CD4-positive, alpha-beta T cell (primary cell): ENCODE results near the gene GEMIN4. TPM values are rescaled to one million over a fixed set of nuclear protein-coding genes. Genes with fewer than 3 reads are reported as not detected.

Experiments used
- ATAC-seq: fragments of 200-7000 bp; cut with Tn5 transposase; one replicate; pipeline ENCODE4 v1.10.0; 2022; ENCODE audit warnings: mild to moderate bottlenecking; ENCODE audit not compliant: poor library complexity
- CTCF ChIA-PET: fragments of 350-600 bp; sonication (Branson Sonifier 250); formaldehyde crosslinking; loops from one replicate; lab custom pipeline; 2021; ENCODE audit warnings: antibody characterized with exemption, inconsistent platforms; lab: Charles Lee
- POLR2A ChIA-PET: fragments of 350-600 bp; sonication (Branson Sonifier 250); formaldehyde crosslinking; loops from one replicate; lab custom pipeline; 2021; ENCODE audit warnings: antibody characterized with exemption, inconsistent platforms; lab: Charles Lee
- DNase-seq, 14 experiments: peaks; one replicate each; pipeline ENCODE4 v3.0.0-alpha.2; 2013 to 2020; ENCODE audit warnings: mixed read lengths in 2 of 14
- H3K27ac ChIP-seq, 2 donors: one replicate each; pipeline versions ENCODE4 v1.5.1 to v1.7.0; 2013; ENCODE audit warnings: low read length in 2 of 2, low read depth in 1 of 2, mild to moderate bottlenecking in 1 of 2
- H3K27me3 ChIP-seq, 2 experiments: 1 replicate in 1 of 2; 2 replicates in 1 of 2; pipeline versions ENCODE4 v1.6.1 to v1.7.0; 2013; ENCODE audit warnings: low read length in 2 of 2, control low read depth in 1 of 2, mild to moderate bottlenecking in 1 of 2, moderate library complexity in 1 of 2; ENCODE audit not compliant: insufficient read depth in 2 of 2, control insufficient read depth in 1 of 2
- H3K36me3 ChIP-seq: one replicate; pipeline ENCODE4 v1.6.1; 2013; ENCODE audit warnings: low read length, control low read depth; ENCODE audit not compliant: insufficient read depth
- H3K4me1 ChIP-seq: one replicate; pipeline ENCODE4 v1.6.1; 2013; ENCODE audit warnings: low read length, control low read depth; ENCODE audit not compliant: insufficient read depth
- H3K4me3 ChIP-seq: one replicate; pipeline ENCODE4 v1.5.1; 2013; ENCODE audit warnings: mild to moderate bottlenecking, low read length, moderate library complexity
- H3K9me3 ChIP-seq, 2 experiments: 1 replicate in 1 of 2; 2 replicates in 1 of 2; pipeline versions ENCODE4 v1.6.1 to v1.7.0; 2013; ENCODE audit warnings: low read length in 2 of 2, mild to moderate bottlenecking in 2 of 2, control low read depth in 1 of 2, moderate library complexity in 1 of 2; ENCODE audit not compliant: control insufficient read depth in 1 of 2, insufficient read depth in 1 of 2
- H3K27ac Mint-ChIP-seq: one replicate; pipeline ENCODE4 v1.8.0; 2020; ENCODE audit warnings: mixed read lengths
- H3K27me3 Mint-ChIP-seq: one replicate; pipeline ENCODE4 v1.8.0; 2021; ENCODE audit warnings: mixed read lengths
- H3K36me3 Mint-ChIP-seq: one replicate; pipeline ENCODE4 v1.8.0; 2021; ENCODE audit warnings: low read depth, mixed read lengths
- H3K4me1 Mint-ChIP-seq: one replicate; pipeline ENCODE4 v1.8.0; 2021; ENCODE audit warnings: low read depth, mixed read lengths
- H3K4me3 Mint-ChIP-seq: one replicate; pipeline ENCODE4 v1.8.0; 2020; ENCODE audit warnings: mild to moderate bottlenecking, mixed read lengths
- H3K9me3 Mint-ChIP-seq: one replicate; pipeline ENCODE4 v1.8.0; 2020; ENCODE audit warnings: mixed read lengths
- intact Hi-C, 2 experiments: fragments of 100-400 bp; cut with DNase I in 1 of 2; cut with micrococcal nuclease in 1 of 2; formaldehyde crosslinking; loops; one replicate each; pipeline versions ENCODE4 v1.15.1 to v1.9.0; 2023 to 2025; cut with DNase I, micrococcal nuclease
- total RNA-seq, 174 experiments: library from RNA in 2 of 174; stranded (reverse) in 2 of 174; gene quantifications; one replicate each; pipeline ENCODE4 v1.2.3 and lab custom pipeline; 2021 to 2026
- TF ChIP-seq, protein P1 (sequence below): fragments of 200-600 bp; IDR thresholded peaks from one replicate; pipeline ENCODE4 v1.8.0; 2022; ENCODE audit warnings: antibody characterized with exemption, mild to moderate bottlenecking

Gene GEMIN4
- total RNA-seq, 2 experiments from 2014 or later, result 16.0 to 18.0 TPM

DNA sequence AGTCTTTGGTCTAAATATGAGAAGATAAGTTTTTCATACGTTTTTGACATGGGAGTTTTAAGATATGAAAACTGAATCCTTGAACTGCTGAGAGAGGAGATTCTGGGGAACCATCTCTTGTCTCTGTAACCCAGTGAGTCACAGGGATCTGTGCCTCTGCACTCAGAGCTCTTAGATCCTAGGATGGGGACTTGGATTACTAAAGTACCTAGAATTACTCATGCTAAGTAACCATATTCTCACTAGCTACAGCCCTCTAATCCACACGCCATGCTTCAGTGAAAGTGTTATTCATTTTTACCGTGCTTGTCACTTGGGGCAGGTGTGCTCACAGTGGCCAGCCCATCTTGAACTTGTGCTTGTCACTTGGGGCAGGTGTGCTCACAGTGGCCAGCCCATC is 32.1 kb upstream of the GEMIN4 start:
- Mint-ChIP-seq H3K9me3 (no peaks in the 10 kb centered on the region), H3K27me3 (no peaks in the 10 kb centered on the region), H3K4me1 (peaks cover 39% of the 10 kb centered on the region), H3K27ac (peak overlapping the region; percentile 99), H3K4me3 (peak overlapping the region; percentile 100), H3K36me3 (peaks cover 48% of the 10 kb centered on the region)
- H3K4me1 ChIP-seq, result peaks cover 27% of the 10 kb centered on the region
- intact Hi-C loops, result no loop called here
- no peak for ATAC-seq
- H3K9me3 ChIP-seq, result no peaks in the 10 kb centered on the region
- H3K4me3 ChIP-seq, result no peak overlapping the region
- no peak overlapping the region for H3K27ac ChIP-seq
- POLR2A ChIA-PET, result no interaction called here
- TF ChIP-seq, protein P1, sequence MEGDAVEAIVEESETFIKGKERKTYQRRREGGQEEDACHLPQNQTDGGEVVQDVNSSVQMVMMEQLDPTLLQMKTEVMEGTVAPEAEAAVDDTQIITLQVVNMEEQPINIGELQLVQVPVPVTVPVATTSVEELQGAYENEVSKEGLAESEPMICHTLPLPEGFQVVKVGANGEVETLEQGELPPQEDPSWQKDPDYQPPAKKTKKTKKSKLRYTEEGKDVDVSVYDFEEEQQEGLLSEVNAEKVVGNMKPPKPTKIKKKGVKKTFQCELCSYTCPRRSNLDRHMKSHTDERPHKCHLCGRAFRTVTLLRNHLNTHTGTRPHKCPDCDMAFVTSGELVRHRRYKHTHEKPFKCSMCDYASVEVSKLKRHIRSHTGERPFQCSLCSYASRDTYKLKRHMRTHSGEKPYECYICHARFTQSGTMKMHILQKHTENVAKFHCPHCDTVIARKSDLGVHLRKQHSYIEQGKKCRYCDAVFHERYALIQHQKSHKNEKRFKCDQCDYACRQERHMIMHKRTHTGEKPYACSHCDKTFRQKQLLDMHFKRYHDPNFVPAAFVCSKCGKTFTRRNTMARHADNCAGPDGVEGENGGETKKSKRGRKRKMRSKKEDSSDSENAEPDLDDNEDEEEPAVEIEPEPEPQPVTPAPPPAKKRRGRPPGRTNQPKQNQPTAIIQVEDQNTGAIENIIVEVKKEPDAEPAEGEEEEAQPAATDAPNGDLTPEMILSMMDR, result no peak
- H3K36me3 ChIP-seq, result peaks cover 16% of the 10 kb centered on the region
- no peaks in the 10 kb centered on the region for H3K27me3 ChIP-seq
- DNase-seq, result no peak
- CTCF ChIA-PET, result no interaction called here

DNA sequence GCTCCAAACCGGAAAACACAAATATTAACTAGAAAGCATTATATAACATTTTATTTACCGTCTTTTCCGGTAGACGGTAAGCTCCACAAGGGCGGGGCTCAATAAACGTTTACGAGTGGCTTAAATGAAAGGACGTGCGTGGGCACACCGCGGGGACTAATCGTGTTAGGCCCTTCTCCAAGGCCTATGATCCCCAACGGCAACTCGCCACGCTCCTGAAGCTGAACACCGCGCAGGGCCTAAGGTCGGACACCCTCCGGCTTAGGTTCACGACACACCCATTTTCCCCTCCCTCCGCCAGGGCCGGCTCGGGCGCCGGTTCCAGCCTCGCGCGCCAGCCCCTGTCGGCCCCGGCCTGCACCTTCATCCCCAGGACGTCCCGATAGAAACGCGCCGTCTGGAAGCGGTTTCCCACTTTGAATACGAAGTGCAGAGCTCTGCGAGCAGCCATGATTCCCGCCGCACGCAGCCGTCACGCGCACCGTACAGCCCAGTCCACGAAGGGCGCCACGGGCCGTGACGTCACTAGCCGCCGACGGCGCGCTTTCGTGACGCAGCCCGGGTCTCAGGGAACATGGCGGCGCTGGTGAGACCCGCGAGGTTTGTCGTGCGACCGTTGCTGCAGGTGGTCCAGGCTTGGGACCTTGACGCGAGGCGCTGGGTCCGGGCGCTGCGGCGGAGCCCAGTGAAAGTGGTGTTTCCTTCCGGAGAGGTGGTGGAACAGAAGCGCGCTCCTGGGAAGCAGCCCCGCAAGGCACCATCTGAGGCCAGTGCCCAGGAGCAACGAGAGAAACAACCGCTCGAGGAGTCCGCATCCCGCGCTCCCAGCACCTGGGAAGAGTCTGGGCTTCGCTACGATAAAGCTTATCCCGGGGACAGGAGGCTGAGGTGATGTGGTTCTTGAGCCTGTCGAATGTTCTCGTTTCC is 30.0 kb upstream of the GEMIN4 start, which contains the start of the genes GLOD4 and MRM3:
GLOD4 (minus strand) TSS at position 476 of the 927 bp plus-strand sequence; CDS start at position 451, 25 bp downstream.
MRM3 (plus strand) TSS at position 549 of the 927 bp plus-strand sequence; CDS start at position 575, 26 bp downstream.
- peak; percentile 91 for ATAC-seq
- Histone ChIP-seq H3K27ac (peak within 1 kb of the TSS; percentile 93 to 94), H3K4me1 (peaks cover 27% of the 10 kb centered on the region), H3K9me3 (no peaks in the 10 kb centered on the region), H3K4me3 (peak within 1 kb of the TSS; percentile 71), H3K27me3 (no peaks in the 10 kb centered on the region), H3K36me3 (peaks cover 19% of the 10 kb centered on the region)
- H3K27ac Mint-ChIP-seq, result peak within 1 kb of the TSS; percentile 99
- ChIA-PET CTCF (interaction anchor here (2.1 to 2.8 kb wide), 4 partner anchors 13 to 214 kb away, joined by 9 to 17 read pairs (median 11); partner anchors contain the start of genes GEMIN4 and TIMM22), POLR2A (interaction anchor here (0.6 to 3.2 kb wide), 17 partner anchors 9 to 372 kb away, joined by 3 to 49 read pairs (median 4); partner anchors contain the start of genes GEMIN4, TIMM22 and VPS53)
- H3K27me3 Mint-ChIP-seq, result no peaks in the 10 kb centered on the region
- peak within 1 kb of the TSS; percentile 100 for H3K4me3 Mint-ChIP-seq
- no peaks in the 10 kb centered on the region for H3K9me3 Mint-ChIP-seq
- TF ChIP-seq, protein P1, result no peak
- H3K4me1 Mint-ChIP-seq, result peaks cover 40% of the 10 kb centered on the region
- peaks cover 56% of the 10 kb centered on the region for H3K36me3 Mint-ChIP-seq
- DNase-seq, result peak; percentile 86 to 98 (median 94)
- intact Hi-C loops, result loop anchor here (1.0 to 2.0 kb wide), 4 partner anchors 30 to 214 kb away; partner anchors contain the start of genes GEMIN4 (in 2 of the 2), NXN (in 1 of the 2) and VPS53 (in 1 of the 2)

DNA sequence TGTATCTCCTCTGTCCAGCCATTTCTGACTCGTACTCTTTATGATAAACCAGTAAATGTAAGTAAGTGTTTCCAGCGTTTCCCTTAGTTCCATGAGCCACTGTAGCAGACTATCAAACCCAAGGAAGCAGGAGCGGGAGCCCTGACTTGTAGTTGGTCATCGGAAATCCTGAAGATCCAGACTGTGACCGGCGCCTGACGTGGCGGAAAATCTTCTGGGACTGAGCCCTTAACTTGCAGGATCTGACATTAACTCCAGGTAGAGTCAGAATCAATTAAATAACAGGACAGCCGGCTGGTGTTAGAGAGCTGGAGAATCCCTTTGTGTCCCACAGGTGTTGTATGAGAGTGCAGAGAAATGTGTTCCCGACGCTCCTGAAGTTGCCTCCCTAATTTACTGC is 26.0 kb upstream of the GEMIN4 start:
- TF ChIP-seq, protein P1, result no peak
- intact Hi-C loops, result no loop called here
- Histone ChIP-seq H3K9me3 (no peaks in the 10 kb centered on the region), H3K4me3 (no peak overlapping the region), H3K27ac (no peak overlapping the region), H3K4me1 (peaks cover 22% of the 10 kb centered on the region), H3K36me3 (peaks cover 58% of the 10 kb centered on the region), H3K27me3 (no peaks in the 10 kb centered on the region)
- Mint-ChIP-seq H3K36me3 (peaks cover 87% of the 10 kb centered on the region), H3K4me1 (peaks cover 36% of the 10 kb centered on the region), H3K27me3 (no peaks in the 10 kb centered on the region), H3K9me3 (no peaks in the 10 kb centered on the region), H3K27ac (no peak overlapping the region), H3K4me3 (no peak overlapping the region)
- POLR2A ChIA-PET, result interaction anchor here (0.6 kb wide), 1 partner anchor 443 kb away, joined by 3 read pairs; no protein-coding TSS in a partner anchor
- DNase-seq, result no peak
- CTCF ChIA-PET, result no interaction called here
- no peak for ATAC-seq
